GM20431 (cell line): ENCODE measurements around the gene NFS1.
"Not testable (repeated sequence)": the region's sequence is repeated elsewhere in the genome, so short reads cannot be mapped to it uniquely, and the experiment has no call there.

Experiments
- in situ Hi-C: fragments of 300-500 bp; cut with MseI, MboI; formaldehyde crosslinking; loops from one replicate; pipeline ENCODE4 v1.15.0; 2020; ENCODE audit warnings: low sequenced_read_pairs; ENCODE audit not compliant: unreplicated experiment

NFS1 gene

DNA sequence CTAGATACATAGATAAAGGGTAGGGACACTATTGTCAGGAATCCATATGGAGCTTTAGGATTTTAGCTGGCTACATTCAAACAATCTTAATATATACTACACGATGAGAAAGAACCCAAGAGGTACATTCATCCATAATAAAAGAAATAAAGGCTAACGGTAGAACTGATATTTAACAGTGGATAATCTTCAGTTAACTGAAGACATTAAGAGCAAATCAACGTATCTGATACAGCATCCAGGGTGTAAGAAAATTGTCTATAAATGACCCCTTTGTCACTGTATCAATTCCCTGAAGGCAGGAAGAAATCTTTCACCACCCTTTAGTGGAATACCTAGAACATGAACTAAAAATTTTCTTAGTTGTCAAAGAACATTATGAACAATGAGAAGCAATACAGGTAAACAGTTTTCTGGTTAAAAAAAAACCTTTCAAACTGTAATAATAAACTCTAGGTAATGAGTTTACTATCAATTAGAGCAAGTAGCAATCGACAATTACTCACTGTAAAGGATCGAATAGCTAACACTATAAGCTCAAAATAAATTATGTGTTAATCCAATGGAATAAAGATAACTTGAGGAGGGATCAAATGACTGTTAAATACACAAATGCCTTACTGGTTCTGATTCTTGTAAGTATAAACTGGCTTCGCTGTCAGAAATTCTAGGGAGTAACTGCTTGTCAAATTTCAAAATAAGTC is 11.9 kb upstream of the NFS1 start:
- in situ Hi-C loops = no loop called here

GRCh38 chr20:35710039-35710438 is 10.9 kb upstream of the NFS1 start:
- in situ Hi-C loops = no loop called here

DNA sequence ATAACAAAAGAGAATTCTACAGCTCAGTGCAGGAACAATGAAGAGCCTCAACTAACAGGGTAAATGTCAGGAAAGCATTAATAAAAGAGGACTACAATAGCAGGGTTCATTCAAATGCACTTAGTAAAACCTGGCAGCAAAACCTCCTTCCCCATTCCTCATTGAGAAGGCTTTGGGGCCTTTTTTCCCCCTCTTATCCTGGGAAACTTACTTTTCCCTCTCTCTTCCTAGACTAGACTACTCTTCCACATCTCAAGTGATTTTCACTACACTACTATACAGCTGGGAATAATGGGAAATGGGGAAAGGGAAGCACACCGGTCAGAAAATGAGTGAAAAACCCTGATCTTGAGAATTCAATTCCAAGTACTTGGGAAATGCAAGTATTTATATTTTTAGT is 10.1 kb upstream of the NFS1 start:
- in situ Hi-C loops = no loop called here

- in situ Hi-C loops = no loop called here
Observed at GRCh38 chr20:35708502-35708901, 9.3 kb upstream of the NFS1 start.

DNA sequence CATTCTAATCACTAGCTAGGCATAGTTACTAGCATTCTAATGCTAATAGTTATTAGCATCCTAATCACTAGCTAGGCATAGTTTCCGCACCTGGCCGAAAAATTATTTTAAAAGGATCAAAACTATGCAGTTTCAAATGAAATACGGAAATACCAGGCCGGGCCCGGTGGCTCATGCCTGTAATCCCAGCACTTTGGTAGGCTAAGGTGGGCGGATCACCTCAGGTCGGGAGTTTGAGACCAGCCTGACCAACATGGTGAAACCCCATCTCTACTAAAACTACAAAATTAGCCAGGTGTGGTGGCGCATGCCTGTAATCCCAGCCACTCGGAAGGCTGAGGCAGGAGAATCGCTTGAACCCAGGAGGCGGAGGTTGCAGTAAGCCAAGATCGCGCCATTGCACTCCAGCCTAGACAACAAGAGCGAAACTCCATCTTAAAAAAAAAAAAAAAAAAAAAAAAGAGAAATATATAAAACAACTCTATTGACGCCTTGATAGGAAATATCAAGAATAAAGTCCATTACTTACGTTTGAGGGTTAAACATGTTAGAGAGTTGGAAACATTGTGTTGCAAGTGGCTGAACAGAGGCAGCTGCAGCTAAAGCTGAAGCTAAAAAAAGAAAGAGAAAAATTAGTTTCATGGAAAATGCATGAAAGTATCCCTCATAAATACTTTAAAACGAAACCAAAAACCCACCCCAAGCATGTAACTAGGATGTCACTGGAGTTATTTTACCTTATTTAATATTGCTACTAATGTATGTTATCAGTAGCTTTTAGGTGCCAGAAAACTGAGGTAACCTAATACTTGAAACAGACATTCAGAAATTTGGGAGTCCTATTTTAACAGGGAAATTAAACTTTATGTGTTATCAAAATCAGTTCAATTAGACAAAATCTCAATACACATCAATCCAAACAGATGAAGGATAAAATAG is 7.7 kb upstream of the NFS1 start:
- in situ Hi-C loops = not testable (repeated sequence)

GRCh38 chr20:35705894-35706293 is 6.7 kb upstream of the NFS1 start:
- in situ Hi-C loops = not testable (repeated sequence)

DNA sequence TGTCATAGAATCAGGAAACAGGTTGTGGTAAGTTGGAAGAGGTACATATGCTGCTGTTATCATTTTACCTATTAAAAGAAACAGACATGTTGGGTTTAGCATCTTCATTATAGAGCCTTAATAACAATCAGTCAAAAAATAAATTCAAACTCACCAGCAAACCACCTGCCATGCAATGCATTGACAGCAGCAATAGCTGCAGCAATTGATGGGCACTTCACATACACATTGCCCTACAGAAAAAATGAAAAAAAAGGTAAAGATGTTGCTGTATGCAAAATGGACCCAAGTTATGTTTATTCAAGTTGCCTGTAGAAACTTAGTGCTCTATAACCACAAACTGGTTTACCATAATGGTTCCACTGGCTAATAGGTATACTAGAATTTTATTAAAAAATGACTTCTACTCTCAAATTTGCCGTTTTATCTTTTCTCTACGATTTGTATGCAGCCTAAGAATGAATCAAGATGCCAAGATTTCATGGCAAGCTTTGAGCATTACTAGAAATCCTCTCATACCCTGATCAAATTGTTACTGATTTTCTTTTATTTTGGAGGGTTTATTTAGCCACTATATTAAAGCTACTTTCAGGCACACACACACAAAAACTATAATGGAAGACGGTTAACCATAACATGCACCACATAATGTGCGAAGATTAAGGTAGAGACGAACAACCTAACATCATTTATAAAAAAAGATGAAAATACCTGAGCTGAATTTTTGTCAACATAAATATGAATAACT is 5.5 kb upstream of the NFS1 start:
- in situ Hi-C loops = no loop called here

DNA sequence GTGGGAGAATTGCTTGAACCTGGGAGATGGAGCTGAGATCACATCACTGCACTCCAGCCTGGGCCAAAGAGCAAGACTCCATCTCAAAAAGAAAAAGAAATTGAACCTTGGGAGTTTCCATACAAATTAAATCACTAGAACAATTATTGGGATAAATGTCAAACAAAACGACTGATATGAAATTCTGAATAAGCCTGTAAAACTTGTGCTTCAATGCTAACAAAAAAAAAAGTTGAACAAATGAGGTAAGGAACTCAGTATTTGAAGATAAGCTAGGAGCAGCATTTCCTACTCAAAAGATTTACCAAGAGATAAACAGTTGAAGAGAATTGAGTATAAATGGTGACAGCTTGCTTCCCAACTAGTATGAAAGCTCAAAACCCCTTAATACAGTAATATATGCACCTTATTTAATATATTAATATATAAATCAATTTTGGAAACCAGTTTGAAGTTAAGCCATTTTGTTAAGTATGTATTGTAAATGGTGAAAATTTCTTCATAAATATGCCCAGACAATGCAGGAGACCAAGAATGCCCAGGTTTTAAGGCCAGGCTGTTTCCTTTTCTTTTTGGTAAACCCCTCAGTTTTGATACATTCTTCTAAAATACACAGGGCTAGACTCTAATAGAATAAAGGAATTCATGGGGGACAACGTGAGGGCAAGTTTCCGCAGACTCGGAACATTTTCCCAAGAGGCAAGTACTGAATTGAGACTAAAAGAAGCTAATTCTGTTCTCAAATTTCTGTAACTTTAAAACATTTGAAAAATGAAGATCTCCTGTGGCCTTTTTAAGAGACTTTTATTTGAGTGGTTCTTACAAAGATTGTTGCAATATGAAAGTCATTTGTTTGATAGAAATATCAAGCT is 3.9 kb upstream of the NFS1 start:
- in situ Hi-C loops = no loop called here

- in situ Hi-C loops = no loop called here
Observed at GRCh38 chr20:35702051-35702823, 3.1 kb upstream of the NFS1 start.

DNA sequence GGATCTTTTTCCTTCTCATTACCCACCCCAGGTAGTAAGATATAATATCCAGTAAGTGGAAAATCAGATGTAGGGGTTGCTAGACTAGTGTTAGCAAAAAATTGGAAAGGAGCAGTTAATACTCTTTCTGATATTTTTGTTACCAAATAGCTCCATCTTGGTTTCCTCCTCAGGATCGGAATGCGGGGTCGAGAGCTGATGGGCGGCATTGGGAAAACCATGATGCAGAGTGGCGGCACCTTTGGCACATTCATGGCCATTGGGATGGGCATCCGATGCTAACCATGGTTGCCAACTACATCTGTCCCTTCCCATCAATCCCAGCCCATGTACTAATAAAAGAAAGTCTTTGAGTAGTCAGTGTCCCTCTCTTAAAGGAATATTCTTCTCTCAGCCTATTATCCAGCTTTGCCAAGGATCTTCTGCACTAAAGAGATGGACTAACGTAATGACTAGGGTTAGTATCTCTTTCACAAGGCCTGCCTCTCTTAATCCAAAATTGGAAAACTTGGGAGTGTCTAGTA is 1.5 kb upstream of the NFS1 start:
- in situ Hi-C loops = no loop called here

DNA sequence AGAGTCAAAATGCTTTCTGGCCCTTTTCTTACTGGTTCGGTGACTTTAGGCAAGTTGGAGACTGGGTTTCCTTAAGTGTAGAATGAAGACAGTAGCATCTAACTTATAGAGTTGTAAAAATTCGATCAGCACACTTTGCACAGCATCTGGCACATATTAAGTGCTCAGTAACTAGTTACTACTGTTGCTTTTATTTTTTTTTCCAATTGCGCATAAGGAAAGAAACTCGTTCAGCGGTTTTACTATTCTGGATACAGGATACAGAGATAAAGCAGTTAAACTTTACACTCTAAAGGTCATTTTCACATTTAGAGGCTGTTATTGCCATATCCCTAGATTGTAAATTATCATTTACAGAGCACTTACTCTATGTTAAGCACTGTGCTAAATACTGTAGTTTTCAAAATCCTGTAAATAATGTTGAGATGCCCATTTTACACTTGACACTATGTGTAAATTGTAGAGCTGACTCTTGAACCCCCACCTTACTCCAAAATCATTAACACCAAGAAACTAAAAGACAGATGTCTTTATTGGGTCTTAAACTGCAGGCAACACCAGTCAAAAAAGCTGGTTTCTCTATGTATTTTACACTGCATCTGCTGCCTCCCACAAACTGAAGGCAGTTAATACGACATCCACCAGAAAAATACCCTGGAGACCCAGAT is 939 bp upstream of the NFS1 start:
- in situ Hi-C loops = no loop called here

- in situ Hi-C loops = no loop called here
Observed at GRCh38 chr20:35698298-35699126, 640 bp downstream of the NFS1 start.

DNA sequence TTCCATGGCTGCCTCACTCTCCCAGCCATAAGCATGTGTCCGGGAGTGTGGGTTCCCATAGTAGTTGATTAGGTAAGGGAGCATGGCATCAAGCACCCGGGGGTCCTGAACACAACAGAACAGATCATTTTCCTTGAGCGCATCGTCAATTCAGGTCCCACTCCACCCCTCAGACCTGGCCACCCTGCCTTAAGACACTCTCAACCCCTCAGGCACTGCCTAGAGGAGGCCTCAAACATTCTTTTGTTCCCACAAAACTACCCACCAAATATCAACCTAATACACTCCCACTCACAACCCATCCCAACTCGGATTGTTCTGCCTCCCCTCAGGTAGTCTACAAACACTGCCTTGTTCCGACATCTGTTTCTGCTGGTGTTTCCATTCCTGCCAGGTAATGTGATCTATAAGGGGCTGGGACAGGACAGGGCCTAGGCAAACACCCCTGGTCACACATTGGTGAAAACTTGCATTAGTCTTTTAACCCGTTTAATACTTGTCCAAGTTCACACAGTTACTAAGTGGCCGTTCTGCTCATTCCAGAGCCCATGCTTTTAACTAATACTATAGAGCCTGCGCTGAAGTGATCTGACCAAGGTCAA is 1.4 kb downstream of the NFS1 start:
- in situ Hi-C loops = no loop called here

- in situ Hi-C loops = no loop called here
Observed at GRCh38 chr20:35695978-35696377, 3.2 kb downstream of the NFS1 start.

GRCh38 chr20:35695245-35695749 is 3.9 kb downstream of the NFS1 start:
- in situ Hi-C loops = no loop called here

GRCh38 chr20:35690265-35690664 is 8.9 kb downstream of the NFS1 start:
- in situ Hi-C loops = no loop called here

GRCh38 chr20:35686872-35687271 is 12.3 kb downstream of the NFS1 start:
- in situ Hi-C loops = not testable (repeated sequence)
